ENCODE results near the gene INCENP. TPM values are rescaled to one million over a fixed set of nuclear protein-coding genes. Genes with fewer than 3 reads are reported as not detected.
"Not testable (repeated sequence)": the region's sequence is repeated elsewhere in the genome, so short reads cannot be mapped to it uniquely, and the experiment has no call there.

INCENP gene
- 54.5 and 61.8 TPM in 2 replicates for total RNA-seq (2014; rRNA removed; shearing (Covaris generic))
- polyA plus RNA-seq (2015; cell fraction: cytosol; rRNA removed), result 66.3 and 84.2 TPM in 2 replicates
- 61.9 and 70.5 TPM in 2 replicates for polyA plus RNA-seq (2015; cell fraction: nucleus; rRNA removed)

DNA sequence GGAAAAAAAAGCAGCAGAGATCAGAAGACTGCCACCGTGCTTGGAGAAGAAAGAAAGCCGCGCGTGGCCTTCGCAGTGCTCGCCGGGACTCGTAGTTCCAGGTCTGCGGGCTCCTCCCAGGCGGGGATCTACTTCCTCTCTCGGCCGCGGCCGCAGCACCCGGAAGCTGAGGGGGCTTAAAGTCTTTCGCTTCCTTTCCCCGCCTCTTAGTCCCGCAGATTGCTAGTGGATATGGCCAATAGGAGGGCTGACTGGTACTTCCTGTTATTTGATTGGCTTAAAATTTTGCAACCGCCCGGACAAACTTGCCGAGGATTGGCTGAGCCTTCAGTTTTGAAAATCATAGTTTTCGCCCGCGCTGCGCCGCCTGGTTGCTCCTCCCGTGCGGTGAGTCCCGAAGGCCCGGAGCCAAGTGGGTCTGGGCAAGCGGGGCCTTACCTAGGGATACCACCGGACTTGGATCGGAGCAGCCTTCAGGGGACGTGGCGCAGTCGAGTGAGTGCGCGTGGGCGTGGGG lies at the start of gene INCENP:
TSS of gene INCENP (plus strand) at position 343 of the 517 bp plus-strand sequence. CDS start 4,151 bp downstream, outside the sequence.
- in situ Hi-C loops (cut with HindIII; ENCODE audit: low pct_unique_long_range_greater_than_20kb, low sequenced_read_pairs), result no loop called here

DNA sequence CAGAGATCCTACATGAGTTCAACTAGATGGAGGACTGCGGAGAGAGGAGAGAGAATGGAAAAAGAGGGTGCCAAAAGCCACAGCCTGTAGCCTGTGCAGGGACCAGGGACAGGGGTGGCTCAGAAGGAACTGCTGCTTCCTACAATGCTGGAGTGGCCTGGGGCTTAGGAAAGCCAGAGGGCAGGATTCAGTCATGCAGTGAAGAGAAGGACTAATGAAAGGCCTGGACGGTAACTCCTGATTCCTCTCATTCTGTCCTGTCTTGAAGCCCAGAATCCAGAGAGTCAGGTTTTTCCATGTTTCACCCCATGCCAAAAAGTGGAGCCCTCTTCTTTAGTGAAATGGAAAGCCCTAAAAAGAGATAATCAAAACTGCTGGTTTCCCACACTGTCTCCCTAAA lies 48.4 kb upstream of the INCENP start:
- no peak for DNase-seq (ENCODE audit: low read depth, low spot score)
- in situ Hi-C loops (cut with HindIII; ENCODE audit: low pct_unique_long_range_greater_than_20kb, low sequenced_read_pairs), result no loop called here

More for the DNA sequence above, at the start of gene INCENP:
- peak; percentile 98 for DNase-seq (ENCODE audit: low read depth, low spot score)

DNA sequence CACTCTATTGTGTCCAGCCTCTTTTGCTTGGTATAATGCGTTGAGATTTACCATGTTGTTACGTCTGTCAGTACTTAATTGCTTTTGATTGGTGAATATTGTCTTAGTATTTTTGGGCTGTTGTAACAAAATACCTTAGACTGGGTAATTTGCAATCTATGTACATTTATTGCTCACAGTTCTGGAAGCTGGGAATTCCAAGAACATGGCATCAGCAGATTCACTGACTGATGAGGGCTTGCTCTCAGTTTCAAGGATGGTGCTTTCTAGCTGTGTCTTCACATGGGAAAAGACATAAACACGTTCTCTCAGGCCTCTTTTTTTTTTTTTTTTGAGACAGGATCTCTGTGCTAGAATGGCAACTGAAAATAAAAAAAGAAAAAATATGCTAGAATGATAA lies 46.7 kb upstream of the INCENP start:
- DNase-seq (ENCODE audit: low read depth, low spot score), result no peak
- in situ Hi-C loops (cut with HindIII; ENCODE audit: low pct_unique_long_range_greater_than_20kb, low sequenced_read_pairs), result no loop called here

GRCh38 chr11:62081378-62082291 lies 42.2 kb upstream of the INCENP start:
- peak; percentile 59 for DNase-seq (ENCODE audit: low read depth, low spot score)
- in situ Hi-C loops (cut with HindIII; ENCODE audit: low pct_unique_long_range_greater_than_20kb, low sequenced_read_pairs), result no loop called here

DNA sequence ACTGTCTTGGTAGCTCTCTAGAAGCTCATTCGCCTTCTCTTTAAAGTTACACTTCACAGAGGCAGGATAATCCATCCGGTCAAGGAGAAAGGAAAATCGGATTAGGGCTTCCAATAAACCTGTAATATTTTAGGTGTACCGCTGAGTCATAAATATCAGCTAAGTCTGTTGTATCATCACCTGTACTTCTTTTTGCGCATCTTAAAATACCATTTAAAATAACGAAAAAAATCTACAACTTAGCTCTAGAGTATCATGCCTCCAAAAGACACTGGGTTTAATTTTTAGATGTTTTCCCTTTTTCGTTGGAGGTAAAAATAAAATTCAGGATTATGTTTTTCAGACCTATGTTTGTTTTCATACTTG lies 41.5 kb upstream of the INCENP start:
- DNase-seq (ENCODE audit: low read depth, low spot score), result no peak
- in situ Hi-C loops (cut with HindIII; ENCODE audit: low pct_unique_long_range_greater_than_20kb, low sequenced_read_pairs), result no loop called here

DNA sequence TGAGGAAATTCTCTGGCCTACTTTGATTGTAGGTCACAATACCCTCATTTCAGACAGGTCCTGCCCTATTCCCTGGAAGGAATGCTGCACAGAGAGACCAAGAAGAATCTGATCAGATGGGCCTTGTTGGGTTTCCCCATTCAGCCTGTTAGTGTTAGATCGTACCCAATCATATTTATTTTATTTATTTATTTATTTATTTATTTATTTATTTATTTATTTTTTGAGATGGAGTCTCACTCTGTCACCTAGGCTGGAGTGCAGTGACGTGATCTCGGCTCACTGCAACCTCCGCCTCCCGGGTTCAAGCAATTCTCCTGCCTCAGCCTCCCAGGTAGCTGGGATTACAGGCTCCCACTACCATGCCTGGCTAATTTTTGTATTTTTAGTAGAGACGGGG lies 39.0 kb upstream of the INCENP start:
- in situ Hi-C loops (cut with HindIII; ENCODE audit: low pct_unique_long_range_greater_than_20kb, low sequenced_read_pairs); DNase-seq (ENCODE audit: low read depth, low spot score): not testable (repeated sequence)

DNA sequence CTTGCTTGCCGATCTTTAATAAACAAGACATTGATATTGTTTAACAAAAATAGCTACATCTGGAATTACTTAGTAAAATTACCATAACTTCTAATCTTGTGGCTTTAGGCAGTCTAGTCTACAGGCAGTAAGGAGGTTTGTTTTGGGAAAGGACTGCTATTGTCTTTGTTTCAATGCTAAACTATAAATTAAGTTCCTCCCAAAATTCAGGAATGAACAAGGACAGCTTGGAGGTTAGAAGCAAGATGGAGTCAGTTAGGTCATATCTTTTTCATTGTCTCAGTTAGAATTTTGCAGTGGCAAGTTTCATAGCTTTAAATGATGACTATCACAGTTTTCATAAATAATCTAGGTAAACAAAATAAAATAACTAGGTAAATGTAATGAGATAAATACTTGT lies 36.1 kb upstream of the INCENP start:
- in situ Hi-C loops (cut with HindIII; ENCODE audit: low pct_unique_long_range_greater_than_20kb, low sequenced_read_pairs), result no loop called here
- no peak for DNase-seq (ENCODE audit: low read depth, low spot score)

DNA sequence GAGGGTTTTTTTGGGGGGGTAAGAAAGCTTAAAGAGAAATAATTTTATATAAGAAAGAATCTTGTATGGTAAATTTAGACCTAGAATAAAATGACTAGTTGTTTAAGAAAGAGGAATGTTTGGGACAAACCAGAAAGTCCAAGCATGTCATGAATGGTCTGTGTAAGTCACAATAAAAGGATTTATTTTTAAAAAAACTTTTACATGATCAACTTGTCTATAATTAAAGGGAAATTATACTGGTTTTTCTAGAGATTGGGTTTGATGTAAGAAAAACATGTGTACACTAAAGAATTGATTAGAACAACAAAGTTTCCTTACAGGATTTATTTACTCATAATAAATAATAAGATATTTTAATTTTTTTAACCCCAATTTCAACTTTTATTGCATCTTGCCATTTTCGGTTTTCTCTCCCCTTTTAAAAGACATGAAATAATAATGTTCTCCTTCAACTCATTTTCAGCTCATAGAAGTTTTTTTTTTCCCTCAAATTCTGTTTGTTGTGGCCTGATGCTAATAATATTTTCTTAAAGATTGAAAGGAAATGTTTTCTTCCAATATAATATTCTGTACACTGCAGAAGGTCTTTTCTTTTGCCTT lies 35.4 kb upstream of the INCENP start:
- in situ Hi-C loops (cut with HindIII; ENCODE audit: low pct_unique_long_range_greater_than_20kb, low sequenced_read_pairs), result no loop called here
- no peak for DNase-seq (ENCODE audit: low read depth, low spot score)

GRCh38 chr11:62103141-62103540 lies 20.7 kb upstream of the INCENP start:
- no peak for DNase-seq (ENCODE audit: low read depth, low spot score)
- in situ Hi-C loops (cut with HindIII; ENCODE audit: low pct_unique_long_range_greater_than_20kb, low sequenced_read_pairs), result no loop called here

- in situ Hi-C loops (cut with HindIII; ENCODE audit: low pct_unique_long_range_greater_than_20kb, low sequenced_read_pairs), result no loop called here
- DNase-seq (ENCODE audit: low read depth, low spot score), result no peak
Observed at GRCh38 chr11:62103986-62104385, 19.8 kb upstream of the INCENP start.

GRCh38 chr11:62104816-62105653 lies 18.8 kb upstream of the INCENP start:
- peak; percentile 78 for DNase-seq (ENCODE audit: low read depth, low spot score)
- in situ Hi-C loops (cut with HindIII; ENCODE audit: low pct_unique_long_range_greater_than_20kb, low sequenced_read_pairs), result no loop called here

DNA sequence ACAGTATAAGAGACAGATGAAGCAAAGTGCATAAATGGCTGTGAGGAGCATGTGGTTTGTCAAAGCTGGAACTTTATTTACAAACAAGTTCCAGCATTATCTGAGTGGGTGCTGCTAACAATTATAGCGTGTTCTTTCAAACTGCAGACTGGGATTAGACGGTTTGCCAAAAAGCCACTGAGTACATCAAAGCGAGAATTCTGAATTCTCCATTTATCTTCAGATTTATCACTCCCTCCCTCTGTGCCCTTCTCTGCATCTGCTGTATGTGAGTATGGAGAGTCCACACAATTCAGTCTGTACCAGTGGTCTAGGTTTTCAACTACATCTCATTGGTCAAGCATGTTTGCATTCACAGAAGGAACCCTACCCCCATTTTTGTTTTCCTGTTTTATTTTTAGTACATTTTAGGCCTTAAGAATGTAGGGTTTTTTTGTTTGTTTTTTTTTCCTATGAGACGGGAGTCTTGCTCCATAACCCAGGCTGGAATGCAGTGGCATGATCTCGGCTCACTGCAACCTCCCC lies 18.1 kb upstream of the INCENP start:
- no peak for DNase-seq (ENCODE audit: low read depth, low spot score)
- in situ Hi-C loops (cut with HindIII; ENCODE audit: low pct_unique_long_range_greater_than_20kb, low sequenced_read_pairs), result no loop called here

DNA sequence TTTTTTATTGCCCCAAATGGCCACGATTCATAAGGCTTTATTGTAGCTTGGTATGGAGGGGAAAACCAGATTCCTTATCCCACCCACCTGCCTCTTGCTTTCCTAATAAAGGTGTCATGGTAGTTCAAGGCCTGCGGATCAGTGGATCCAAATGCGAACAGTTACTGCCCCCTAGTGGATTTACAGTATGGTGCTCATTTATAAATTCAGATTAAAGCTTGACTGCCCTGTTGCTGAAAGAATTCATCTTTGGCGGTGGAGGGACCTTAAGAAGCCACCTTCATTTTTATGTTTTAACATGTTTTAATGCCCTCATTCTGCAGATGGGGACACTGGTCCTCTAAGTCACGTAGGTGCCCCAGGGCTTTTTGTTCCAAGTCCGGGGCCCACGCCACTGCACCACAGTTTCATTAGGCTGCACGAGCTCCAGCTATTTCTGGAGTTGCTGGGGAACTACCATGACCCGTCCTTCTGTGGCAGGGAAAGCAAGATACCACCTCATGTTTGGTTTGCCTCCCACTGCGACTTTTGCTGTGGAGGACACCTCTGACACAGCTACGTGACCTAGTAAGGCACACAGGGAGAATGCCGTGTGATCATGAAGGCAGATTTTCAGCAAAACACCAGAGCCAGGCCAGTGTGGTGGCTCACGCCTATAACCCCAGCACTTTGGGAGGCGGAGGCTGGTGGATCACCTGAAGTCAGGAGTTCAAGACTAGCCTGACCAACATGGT lies 15.6 kb upstream of the INCENP start:
- peak; percentile 71 for DNase-seq (ENCODE audit: low read depth, low spot score)
- in situ Hi-C loops (cut with HindIII; ENCODE audit: low pct_unique_long_range_greater_than_20kb, low sequenced_read_pairs), result no loop called here

DNA sequence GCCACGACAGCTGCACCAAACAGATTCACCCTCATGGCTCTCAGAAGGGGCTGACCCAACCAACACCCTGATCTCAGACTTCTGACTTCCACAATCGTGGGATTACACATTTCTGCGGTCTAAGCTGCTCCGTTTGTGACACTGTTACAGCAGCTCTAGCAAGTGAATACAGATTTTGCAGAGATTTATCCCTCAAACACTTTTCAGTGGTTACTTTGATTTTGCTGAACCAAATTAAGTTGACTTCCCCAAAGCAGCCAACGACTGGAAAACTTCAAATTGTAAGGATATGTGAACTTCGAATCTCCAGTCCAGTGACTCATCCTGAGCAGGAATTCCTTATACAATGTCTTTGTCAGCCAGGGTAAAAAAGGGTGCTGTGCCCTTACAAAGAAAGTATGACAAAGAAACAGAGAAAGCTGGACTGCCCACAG lies 14.8 kb upstream of the INCENP start:
- in situ Hi-C loops (cut with HindIII; ENCODE audit: low pct_unique_long_range_greater_than_20kb, low sequenced_read_pairs), result no loop called here
- no peak for DNase-seq (ENCODE audit: low read depth, low spot score)

DNA sequence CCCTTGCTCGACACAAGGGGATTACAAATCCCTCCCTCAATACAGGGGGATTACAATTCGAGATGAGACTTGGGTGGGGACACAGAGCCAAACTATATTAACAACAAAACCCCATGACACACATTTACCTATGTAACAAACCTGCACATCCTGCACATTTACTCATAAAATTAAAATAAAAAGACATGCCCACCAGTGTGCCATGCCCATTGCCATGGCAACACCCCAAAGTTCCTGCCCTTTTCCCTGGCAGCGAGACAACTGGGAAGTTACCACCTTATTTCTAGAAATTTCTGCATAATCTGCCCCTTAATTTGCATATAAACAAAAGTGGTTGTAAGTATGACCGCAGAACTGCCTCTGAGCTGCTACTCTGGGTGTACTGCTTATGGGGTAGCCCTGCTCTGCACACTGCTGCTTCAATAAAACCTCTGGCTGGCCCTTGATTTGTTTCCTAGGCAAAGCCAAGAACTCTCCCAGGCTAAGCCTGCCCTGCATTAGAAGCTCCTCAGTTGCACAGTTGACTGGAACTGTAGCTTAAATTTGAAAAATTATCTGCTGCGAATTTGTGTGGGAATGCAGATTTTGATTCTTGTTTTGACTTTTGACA lies 8.6 kb upstream of the INCENP start:
- in situ Hi-C loops (cut with HindIII; ENCODE audit: low pct_unique_long_range_greater_than_20kb, low sequenced_read_pairs), result no loop called here
- DNase-seq (ENCODE audit: low read depth, low spot score), result no peak

DNA sequence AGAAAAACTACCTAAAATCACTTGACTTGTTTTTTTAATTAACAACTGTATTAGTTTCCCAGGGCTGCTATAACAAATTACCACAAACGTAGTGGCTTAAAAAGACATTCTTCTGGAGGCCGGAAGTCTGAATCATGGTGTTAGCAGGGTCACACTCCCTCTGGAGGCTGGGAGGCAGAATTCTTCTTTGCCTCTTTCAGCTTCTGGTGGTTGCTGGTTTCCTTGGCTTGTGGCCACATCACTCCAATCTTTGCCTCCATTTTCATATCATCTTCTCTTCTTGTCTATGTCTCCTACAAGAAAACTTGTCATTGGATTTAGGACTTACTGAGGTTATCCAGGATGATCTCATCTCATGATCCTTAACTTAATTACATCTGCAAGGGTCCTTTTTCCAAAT lies 7.4 kb upstream of the INCENP start:
- in situ Hi-C loops (cut with HindIII; ENCODE audit: low pct_unique_long_range_greater_than_20kb, low sequenced_read_pairs), result no loop called here
- no peak for DNase-seq (ENCODE audit: low read depth, low spot score)

- in situ Hi-C loops (cut with HindIII; ENCODE audit: low pct_unique_long_range_greater_than_20kb, low sequenced_read_pairs), result no loop called here
- no peak for DNase-seq (ENCODE audit: low read depth, low spot score)
Observed at GRCh38 chr11:62119569-62119968, 4.2 kb upstream of the INCENP start.

Data from SK-MEL-5 (cell line).